ENCODE results near the gene COL6A1. TPM values are rescaled to one million over a fixed set of nuclear protein-coding genes. Genes with fewer than 3 reads are reported as not detected.

The COL6A1 gene
- total and polyA plus RNA-seq, 2 of the 4 experiments (the other 2 are of a cell fraction) = 173 to 1,578 TPM

DNA sequence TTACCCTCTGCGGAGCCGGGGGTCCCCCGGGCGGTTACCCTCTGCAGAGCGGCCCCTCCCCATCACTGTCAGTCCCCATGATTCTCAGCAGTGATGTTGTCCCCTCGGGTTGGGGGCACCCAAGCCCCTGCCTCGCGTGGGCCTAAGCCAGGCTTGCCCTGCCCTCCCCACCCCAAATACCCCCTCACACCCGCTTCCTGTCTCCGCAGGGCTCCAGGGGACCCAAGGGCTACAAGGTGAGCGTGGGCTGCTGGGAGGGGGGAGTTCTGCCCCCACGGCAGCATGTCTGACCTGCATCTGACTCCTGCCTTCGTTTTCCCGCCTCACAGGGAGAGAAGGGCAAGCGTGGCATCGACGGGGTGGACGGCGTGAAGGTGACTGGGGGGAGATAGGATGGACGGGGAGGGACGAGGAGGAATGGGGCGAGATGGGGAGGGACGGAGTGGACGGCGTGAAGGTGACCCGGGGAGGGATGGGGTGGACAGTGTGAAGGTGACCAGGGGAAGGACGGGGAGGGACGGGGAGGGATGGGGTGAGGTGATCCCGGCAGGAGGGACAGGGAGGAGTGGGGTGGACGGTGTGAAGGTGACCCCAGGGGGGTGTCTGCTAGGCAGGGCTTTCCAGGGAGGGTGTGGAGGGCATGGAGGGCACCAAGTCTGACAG lies 8.6 kb downstream of the COL6A1 start:
- dilution Hi-C loops (cut with HindIII; ENCODE audit: low sequenced_read_pairs, unreplicated experiment) (no loop called here), in situ Hi-C loops (cut with MboI; ENCODE audit: low sequenced_read_pairs) (no loop called here), intact Hi-C loops (cut with micrococcal nuclease) (no loop called here)

More for the DNA sequence above, 8.6 kb downstream of the COL6A1 start:
- WGBS, 2 experiments (ENCODE audit: extremely low coverage in 2 of 2, insufficient read length in 1 of 2) = 91 to 100% methylated on average over 7 to 17 of the region's 30 CpGs
- Histone ChIP-seq H4K5ac (ENCODE audit: low read depth, low read length) (no peak overlapping the region; the same call in 1 of the 2 replicates), H2BK5ac (ENCODE audit: low read depth, low read length, poor library complexity, severe bottlenecking) (peak overlapping the region; percentile 18), H4K20me1 (ENCODE audit: insufficient read depth, low read length) (peaks cover 88% of the 10 kb centered on the region), H3K9me3 (ENCODE audit: control insufficient read depth, insufficient read depth, low read length) (no peaks in the 10 kb centered on the region), H2BK120ac (ENCODE audit: low read depth, low read length) (no peak overlapping the region), H3K18ac (ENCODE audit: low read depth, low read length) (no peak overlapping the region), H3K4me1 (ENCODE audit: control insufficient read depth, insufficient read depth, low read length) (peaks cover 12% of the 10 kb centered on the region; the same call in 1 of the 2 replicates), H4K8ac (ENCODE audit: low read depth in 2 of 2, low read length in 2 of 2) (no peak overlapping the region), H3K9ac (ENCODE audit: low read depth, low read length) (no peak overlapping the region), H3K14ac (replicated peaks; ENCODE audit: low read depth, low read length) (no peak overlapping the region), H2AFZ (replicated peaks; ENCODE audit: low read length, poor library complexity) (peak overlapping the region; percentile 0), H3K36me3 (ENCODE audit: control insufficient read depth, insufficient read depth, low read length) (peaks cover 91% of the 10 kb centered on the region), H2BK20ac (ENCODE audit: low read depth, low read length) (no peak overlapping the region), H3K27ac (ENCODE audit: insufficient read depth, low read length) (peak overlapping the region; percentile 57; the same call in 1 of the 2 replicates), H2AK5ac (ENCODE audit: low read depth, low read length) (no peak overlapping the region), H3K9me1 (ENCODE audit: insufficient read depth, low read length) (0 out of 2 replicates have a peak, but pooled peaks cover 12% of the 10 kb centered on the region), H3K4me2 (ENCODE audit: low read depth, low read length) (no peak overlapping the region), H3K79me1 (ENCODE audit: low read depth in 1 of 2, low read length in 2 of 2) (peaks cover 27 to 83% of the 10 kb centered on the region in 2 experiments), H3K27me3 (ENCODE audit: control insufficient read depth, insufficient read depth, low read length) (no peaks in the 10 kb centered on the region), H4K91ac (ENCODE audit: insufficient read depth, low read depth, low read length) (no peak overlapping the region), H2BK15ac (ENCODE audit: low read depth, low read length) (no peak overlapping the region), H2AK9ac (replicated peaks; ENCODE audit: low read depth, low read length, poor library complexity) (peak overlapping the region; percentile 19), H3K23ac (ENCODE audit: low read depth, low read length) (no peak overlapping the region), H3K56ac (ENCODE audit: extremely low read depth, insufficient read depth, low read length) (no peak overlapping the region), H3K4me3 (ENCODE audit: insufficient read depth, low read depth, low read length) (no peak overlapping the region), H3K4ac (ENCODE audit: low read depth, low read length) (no peak overlapping the region)
- BruUV-seq (replicated peaks) = no TSS peak
- ATAC-seq (ENCODE audit: low read depth) (no peak), DNase-seq (no peak)
- TF ChIP-seq SMC3 (IDR thresholded peaks at IDR 0.05; ENCODE audit: low read depth, low read length) = no peak
- TF ChIP-seq MAFK (IDR thresholded peaks at IDR 0.05; ENCODE audit: low read depth, low read length) = no peak
- ChIA-PET CTCF (no interaction called here), POLR2A (ENCODE audit: unreplicated experiment) (no interaction called here)

Measured in IMR-90 (cell line).